ENCODE data around the gene SLC46A3. TPM values are rescaled to one million over a fixed set of nuclear protein-coding genes. Genes with fewer than 3 reads are reported as not detected.

The SLC46A3 gene
- total and polyA plus RNA-seq, 2 donors (not counting 1 experiment from before 2014, with no cell fraction given) = 2.6 to 6.4 TPM

GRCh38 chr13:28653111-28653510 lies 65.7 kb downstream of the SLC46A3 start:
- H3K4me2 ChIP-seq (ENCODE audit: extremely low read depth, insufficient read depth, low read length) = no peak overlapping the region
- no peak overlapping the region for H2AFZ ChIP-seq (ENCODE audit: low read length)
- H3K79me2 ChIP-seq (ENCODE audit: control insufficient read depth, insufficient read depth, low read length) = peaks cover 18% of the 10 kb centered on the region
- H3K4me3 ChIP-seq (replicated peaks in 1 of 4; ENCODE audit: control extremely low read depth in 1 of 4, insufficient read depth in 1 of 4, low read depth in 3 of 4, low read length in 4 of 4) = no peak overlapping the region
- H3K9me3 ChIP-seq (ENCODE audit: control insufficient read depth, insufficient read depth, low read depth, low read length) = no peaks in the 10 kb centered on the region
- no peaks in the 10 kb centered on the region for H4K20me1 ChIP-seq (ENCODE audit: control insufficient read depth, extremely low read depth, insufficient read depth, low read length)
- H3K9ac ChIP-seq (ENCODE audit: insufficient read depth, low read length) = no peak overlapping the region
- H3K36me3 ChIP-seq (ENCODE audit: control insufficient read depth, insufficient read depth, low read length) = no peaks in the 10 kb centered on the region
- peaks cover 4% of the 10 kb centered on the region for H3K4me1 ChIP-seq (ENCODE audit: control insufficient read depth, extremely low read depth, insufficient read depth, low read length)
- peak in 1 of 2 donors; percentile 29 for DNase-seq (ENCODE audit: low read depth in 2 of 2)
- no peak overlapping the region for H3K27ac ChIP-seq (ENCODE audit: insufficient read depth, low read length)
- no peaks in the 10 kb centered on the region for H3K27me3 ChIP-seq (ENCODE audit: control insufficient read depth, insufficient read depth, low read length)
- no peak for TF ChIP-seq EZH2 (IDR thresholded peaks at IDR 0.05; ENCODE audit: low read length, missing control alignments)
- TF ChIP-seq, protein P1, sequence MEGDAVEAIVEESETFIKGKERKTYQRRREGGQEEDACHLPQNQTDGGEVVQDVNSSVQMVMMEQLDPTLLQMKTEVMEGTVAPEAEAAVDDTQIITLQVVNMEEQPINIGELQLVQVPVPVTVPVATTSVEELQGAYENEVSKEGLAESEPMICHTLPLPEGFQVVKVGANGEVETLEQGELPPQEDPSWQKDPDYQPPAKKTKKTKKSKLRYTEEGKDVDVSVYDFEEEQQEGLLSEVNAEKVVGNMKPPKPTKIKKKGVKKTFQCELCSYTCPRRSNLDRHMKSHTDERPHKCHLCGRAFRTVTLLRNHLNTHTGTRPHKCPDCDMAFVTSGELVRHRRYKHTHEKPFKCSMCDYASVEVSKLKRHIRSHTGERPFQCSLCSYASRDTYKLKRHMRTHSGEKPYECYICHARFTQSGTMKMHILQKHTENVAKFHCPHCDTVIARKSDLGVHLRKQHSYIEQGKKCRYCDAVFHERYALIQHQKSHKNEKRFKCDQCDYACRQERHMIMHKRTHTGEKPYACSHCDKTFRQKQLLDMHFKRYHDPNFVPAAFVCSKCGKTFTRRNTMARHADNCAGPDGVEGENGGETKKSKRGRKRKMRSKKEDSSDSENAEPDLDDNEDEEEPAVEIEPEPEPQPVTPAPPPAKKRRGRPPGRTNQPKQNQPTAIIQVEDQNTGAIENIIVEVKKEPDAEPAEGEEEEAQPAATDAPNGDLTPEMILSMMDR (conservative IDR thresholded peaks at IDR 0.05 in 1 of 2, IDR thresholded peaks at IDR 0.05 in 1 of 2; ENCODE audit: low read depth in 1 of 2, low read length in 2 of 2) = no peak

DNA sequence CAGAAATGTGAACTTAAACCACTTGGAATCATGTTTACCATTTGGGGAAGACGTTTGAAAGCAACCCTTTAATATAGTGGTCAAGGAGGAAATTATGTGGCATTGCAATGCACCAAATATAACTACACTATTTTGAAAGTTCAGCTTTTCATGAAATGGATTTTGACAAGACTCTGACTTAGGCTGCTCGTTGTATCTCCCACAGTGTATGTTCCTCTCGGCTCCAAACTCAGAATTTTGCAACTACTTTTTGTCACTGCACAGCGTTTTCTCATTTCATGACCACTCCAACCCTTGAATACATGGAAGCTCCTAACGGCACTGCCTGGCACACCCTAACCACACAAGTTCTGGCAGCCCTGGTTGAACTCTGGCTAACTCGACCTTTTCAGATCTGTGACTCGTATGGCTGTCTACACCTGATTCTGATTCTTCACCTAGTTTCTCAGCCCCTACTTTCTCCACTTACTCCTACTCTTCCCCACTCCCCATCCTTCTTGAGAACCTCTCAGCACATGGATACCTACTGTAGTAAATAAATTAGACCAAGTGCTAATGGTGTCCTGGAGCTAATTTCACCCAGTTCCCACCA lies 66.9 kb downstream of the SLC46A3 start:
- Histone ChIP-seq H3K4me3 (replicated peaks in 1 of 4; ENCODE audit: control extremely low read depth in 1 of 4, insufficient read depth in 1 of 4, low read depth in 3 of 4, low read length in 4 of 4) (no peak overlapping the region), H4K20me1 (ENCODE audit: control insufficient read depth, extremely low read depth, insufficient read depth, low read length) (no peaks in the 10 kb centered on the region), H3K9me3 (ENCODE audit: control insufficient read depth, insufficient read depth, low read depth, low read length) (no peaks in the 10 kb centered on the region), H3K27me3 (ENCODE audit: control insufficient read depth, insufficient read depth, low read length) (no peaks in the 10 kb centered on the region), H3K9ac (ENCODE audit: insufficient read depth, low read length) (no peak overlapping the region), H3K79me2 (ENCODE audit: control insufficient read depth, insufficient read depth, low read length) (peaks cover 6% of the 10 kb centered on the region), H2AFZ (ENCODE audit: low read length) (no peak overlapping the region), H3K27ac (ENCODE audit: insufficient read depth, low read length) (no peak overlapping the region), H3K4me1 (ENCODE audit: control insufficient read depth, extremely low read depth, insufficient read depth, low read length) (peaks cover 4% of the 10 kb centered on the region), H3K4me2 (ENCODE audit: extremely low read depth, insufficient read depth, low read length) (no peak overlapping the region), H3K36me3 (ENCODE audit: control insufficient read depth, insufficient read depth, low read length) (no peaks in the 10 kb centered on the region)
- no peak for TF ChIP-seq EZH2 (IDR thresholded peaks at IDR 0.05; ENCODE audit: low read length, missing control alignments)
- TF ChIP-seq, protein P1 (conservative IDR thresholded peaks at IDR 0.05 in 1 of 2, IDR thresholded peaks at IDR 0.05 in 1 of 2; ENCODE audit: low read depth in 1 of 2, low read length in 2 of 2) = no peak
- DNase-seq (ENCODE audit: low read depth in 2 of 2) = no peak

DNA sequence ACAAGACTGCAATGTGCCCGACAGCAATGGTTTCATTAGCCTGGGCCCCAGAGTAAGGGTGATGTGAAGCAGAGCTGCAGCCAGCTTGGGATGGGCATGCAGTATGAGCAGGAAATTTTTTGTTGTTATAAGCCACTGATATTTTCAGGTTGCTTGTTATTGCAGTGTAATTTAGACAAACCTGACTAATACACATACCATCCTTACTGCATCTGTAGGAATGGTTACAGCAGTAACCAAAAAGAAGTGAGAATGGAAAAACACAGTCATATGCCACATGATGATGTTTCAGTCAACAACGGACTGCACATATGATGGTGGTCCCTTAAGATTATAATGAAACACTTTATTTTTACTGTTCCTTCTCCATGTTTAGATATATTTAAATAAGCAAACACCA lies 68.5 kb downstream of the SLC46A3 start:
- H3K4me1 ChIP-seq (ENCODE audit: control insufficient read depth, extremely low read depth, insufficient read depth, low read length) = no peaks in the 10 kb centered on the region
- H2AFZ ChIP-seq (ENCODE audit: low read length) = no peak overlapping the region
- no peaks in the 10 kb centered on the region for H3K27me3 ChIP-seq (ENCODE audit: control insufficient read depth, insufficient read depth, low read length)
- no peaks in the 10 kb centered on the region for H3K36me3 ChIP-seq (ENCODE audit: control insufficient read depth, insufficient read depth, low read length)
- H3K4me3 ChIP-seq (replicated peaks in 1 of 4; ENCODE audit: control extremely low read depth in 1 of 4, insufficient read depth in 1 of 4, low read depth in 3 of 4, low read length in 4 of 4) = no peak overlapping the region
- no peaks in the 10 kb centered on the region for H4K20me1 ChIP-seq (ENCODE audit: control insufficient read depth, extremely low read depth, insufficient read depth, low read length)
- TF ChIP-seq, protein P1 (conservative IDR thresholded peaks at IDR 0.05 in 1 of 2, IDR thresholded peaks at IDR 0.05 in 1 of 2; ENCODE audit: low read depth in 1 of 2, low read length in 2 of 2) = no peak
- TF ChIP-seq EZH2 (IDR thresholded peaks at IDR 0.05; ENCODE audit: low read length, missing control alignments) = no peak
- H3K27ac ChIP-seq (ENCODE audit: insufficient read depth, low read length) = no peak overlapping the region
- H3K4me2 ChIP-seq (ENCODE audit: extremely low read depth, insufficient read depth, low read length) = no peak overlapping the region
- peak; percentile 6 to 31 for DNase-seq (ENCODE audit: low read depth in 2 of 2)
- no peak overlapping the region for H3K9ac ChIP-seq (ENCODE audit: insufficient read depth, low read length)
- H3K79me2 ChIP-seq (ENCODE audit: control insufficient read depth, insufficient read depth, low read length) = peaks cover 1% of the 10 kb centered on the region
- H3K9me3 ChIP-seq (ENCODE audit: control insufficient read depth, insufficient read depth, low read depth, low read length) = no peaks in the 10 kb centered on the region

Other genes with a start within 250 kb of the SLC46A3 start
- gene FLT1, start 223.8 kb downstream of the SLC46A3 start, total RNA-seq = 0.77 and 1.3 TPM in 2 replicates
- 1.6 and 2.5 TPM in 2 replicates for gene FLT1, start 223.8 kb downstream of the SLC46A3 start, polyA plus RNA-seq
- 67.7 and 73.4 TPM in 2 replicates for gene POMP, start 59.8 kb downstream of the SLC46A3 start, total RNA-seq
- 140 and 149 TPM in 2 replicates for gene POMP, start 59.8 kb downstream of the SLC46A3 start, polyA plus RNA-seq
- gene MTUS2, start 101.4 kb upstream of the SLC46A3 start, total RNA-seq = not detected in 2 replicates
- gene MTUS2, start 101.4 kb upstream of the SLC46A3 start, polyA plus RNA-seq = 0.02 and 0.06 TPM in 2 replicates

All from fibroblast of lung (primary cell).